Activated effector memory CD4-positive, alpha-beta T cell treated with anti-CD3 and anti-CD28 coated beads, Interleukin-2, amount 50 U/mL, for 16 hours (primary cell): ENCODE results near the gene DYRK3.
A peak's percentile ranks its signal among the peaks of the same experiment; 100 is the strongest.
"Not testable (repeated sequence)": the region's sequence is repeated elsewhere in the genome, so short reads cannot be mapped to it uniquely, and the experiment has no call there.

Source experiments
- DNase-seq: peaks from one replicate; pipeline ENCODE4 v3.0.0-alpha.2; 2020

DYRK3 gene

DNA sequence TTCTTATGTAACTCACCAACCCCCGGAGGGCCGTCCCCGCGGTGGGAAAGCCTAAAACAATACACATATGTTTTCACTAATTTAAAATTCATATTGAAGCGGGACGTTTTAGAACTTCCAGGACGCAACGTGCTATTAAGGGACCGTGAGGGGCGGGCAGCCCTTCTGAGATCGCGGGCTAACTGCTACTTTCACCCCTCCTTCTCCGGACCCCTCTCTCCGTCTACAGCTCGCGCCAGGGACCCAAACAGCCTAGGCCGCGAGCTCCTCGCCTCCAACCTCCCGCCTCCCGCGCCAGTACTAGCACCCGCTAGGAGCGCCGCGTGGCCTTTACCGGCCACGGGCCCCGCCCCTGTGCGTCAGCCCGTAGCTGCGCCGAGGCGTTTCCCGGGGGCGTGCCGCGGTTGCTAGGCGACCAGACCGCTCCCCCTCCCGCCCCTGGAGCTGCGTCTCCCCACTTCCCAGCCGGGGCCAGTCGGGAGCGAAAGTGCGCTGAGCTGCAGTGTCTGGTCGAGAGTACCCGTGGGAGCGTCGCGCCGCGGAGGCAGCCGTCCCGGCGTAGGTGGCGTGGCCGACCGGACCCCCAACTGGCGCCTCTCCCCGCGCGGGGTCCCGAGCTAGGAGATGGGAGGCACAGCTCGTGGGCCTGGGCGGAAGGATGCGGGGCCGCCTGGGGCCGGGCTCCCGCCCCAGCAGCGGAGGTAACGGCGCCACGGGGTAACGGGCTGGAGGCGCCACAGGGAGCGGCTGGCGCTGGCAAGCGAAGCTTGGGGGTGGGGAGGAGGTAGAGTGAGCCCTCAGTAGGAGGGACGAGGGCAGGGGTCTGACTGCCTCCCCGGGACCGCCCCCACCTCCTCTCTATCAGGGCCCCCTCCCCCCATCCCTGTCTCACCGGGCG, at the start of gene DYRK3:
TSS of gene DYRK3 (plus strand) at position 457 of the 898 bp plus-strand sequence. CDS start at position 625, 168 bp downstream.
- DNase-seq, result peak; percentile 97

DNA sequence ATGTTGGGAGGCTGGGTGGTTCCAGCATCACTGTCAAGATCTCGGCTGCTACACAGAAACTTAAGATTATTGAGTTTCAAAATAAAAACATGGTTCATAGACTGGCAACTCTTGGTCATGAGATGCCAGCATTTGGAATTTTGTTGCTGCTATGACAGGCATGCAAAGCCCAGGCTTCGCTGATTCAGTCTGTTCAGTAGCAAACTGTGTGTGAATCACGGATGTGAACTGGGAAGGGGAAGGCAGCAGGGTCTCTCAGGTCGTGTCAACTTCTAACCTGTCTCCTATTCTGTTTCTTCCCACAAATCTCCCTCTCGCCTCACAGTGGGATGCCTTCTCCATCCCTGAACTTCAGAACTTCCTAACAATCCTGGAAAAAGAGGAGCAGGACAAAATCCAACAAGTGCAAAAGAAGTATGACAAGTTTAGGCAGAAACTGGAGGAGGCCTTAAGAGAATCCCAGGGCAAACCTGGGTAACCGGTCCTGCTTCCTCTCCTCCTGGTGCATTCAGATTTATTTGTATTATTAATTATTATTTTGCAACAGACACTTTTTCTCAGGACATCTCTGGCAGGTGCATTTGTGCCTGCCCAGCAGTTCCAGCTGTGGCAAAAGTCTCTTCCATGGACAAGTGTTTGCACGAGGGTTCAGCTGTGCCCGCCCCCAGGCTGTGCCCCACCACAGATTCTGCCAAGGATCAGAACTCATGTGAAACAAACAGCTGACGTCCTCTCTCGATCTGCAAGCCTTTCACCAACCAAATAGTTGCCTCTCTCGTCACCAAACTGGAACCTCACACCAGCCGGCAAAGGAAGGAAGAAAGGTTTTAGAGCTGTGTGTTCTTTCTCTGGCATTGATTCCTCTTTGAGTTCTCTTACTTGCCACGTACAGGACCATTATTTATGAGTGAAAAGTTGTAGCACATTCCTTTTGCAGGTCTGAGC, 48.6 kb upstream of the DYRK3 start:
- DNase-seq, result no peak

GRCh38 chr1:206587904-206588303, 47.4 kb upstream of the DYRK3 start:
- no peak for DNase-seq

DNA sequence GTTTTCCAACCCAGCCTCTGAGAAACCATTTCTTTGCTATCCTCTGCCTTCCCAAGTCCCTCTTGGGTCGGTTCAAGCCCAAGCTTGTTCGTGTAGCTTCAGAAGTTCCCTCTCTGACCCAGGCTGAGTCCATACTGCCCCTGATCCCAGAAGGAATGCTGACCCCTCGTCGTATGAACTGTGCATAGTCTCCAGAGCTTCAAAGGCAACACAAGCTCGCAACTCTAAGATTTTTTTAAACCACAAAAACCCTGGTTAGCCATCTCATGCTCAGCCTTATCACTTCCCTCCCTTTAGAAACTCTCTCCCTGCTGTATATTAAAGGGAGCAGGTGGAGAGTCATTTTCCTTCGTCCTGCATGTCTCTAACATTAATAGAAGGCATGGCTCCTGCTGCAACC, 46.8 kb upstream of the DYRK3 start:
- no peak for DNase-seq

DNA sequence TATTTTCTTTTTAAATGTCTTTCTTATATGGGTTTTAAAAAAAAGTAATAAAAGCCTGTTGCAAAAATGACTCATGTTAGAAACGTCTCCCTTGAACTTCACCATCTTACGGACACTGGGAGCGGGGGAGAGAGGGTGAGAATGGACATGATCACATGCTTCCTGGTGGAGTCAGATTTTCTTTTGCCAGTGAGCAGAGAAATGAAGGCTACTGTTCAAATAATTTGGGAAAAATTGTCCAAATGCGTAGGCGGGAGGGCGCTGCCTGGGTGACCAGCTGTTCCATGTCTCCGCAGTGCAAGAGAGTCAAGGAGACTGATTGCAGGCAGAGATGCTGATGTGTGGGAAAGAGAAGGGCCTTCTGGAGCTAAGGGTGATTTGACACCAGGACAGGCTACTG, 46.1 kb upstream of the DYRK3 start:
- no peak for DNase-seq

GRCh38 chr1:206590025-206590758, 45.1 kb upstream of the DYRK3 start:
- peak; percentile 80 for DNase-seq

- DNase-seq, result no peak
These were observed 44.1 kb upstream of the DYRK3 start for GRCh38 chr1:206591226-206591625.

- no peak for DNase-seq
These were observed 43.6 kb upstream of the DYRK3 start for GRCh38 chr1:206591696-206592095.

DNA sequence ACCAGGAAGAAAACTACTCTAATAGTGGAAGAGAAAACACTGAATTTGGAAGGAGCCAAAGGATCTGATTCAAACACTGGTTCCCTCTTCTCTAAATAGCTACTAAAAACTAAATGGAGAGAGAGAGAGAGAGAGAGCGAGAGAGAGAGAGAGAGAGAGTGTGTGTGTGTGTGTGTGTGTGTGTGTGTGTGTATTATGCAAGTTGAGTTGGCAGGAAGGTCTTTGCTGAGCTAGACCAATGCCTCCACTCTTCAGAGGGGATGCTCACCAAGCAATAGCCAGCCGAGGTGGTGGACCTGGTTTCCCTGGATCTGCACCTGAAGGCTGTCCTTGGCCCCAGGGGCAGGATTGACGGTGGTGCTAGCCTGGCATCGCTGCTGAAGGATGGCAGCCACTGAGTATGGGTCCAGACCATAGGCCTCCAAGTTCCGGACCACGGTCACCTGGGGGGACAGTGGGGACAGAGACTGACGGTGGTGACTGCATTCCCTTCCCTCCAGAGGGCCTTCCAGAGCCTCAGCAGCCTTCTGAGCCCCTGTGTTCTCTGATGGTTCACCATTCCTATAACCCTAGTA, 41.9 kb upstream of the DYRK3 start:
- DNase-seq, result no peak

DNA sequence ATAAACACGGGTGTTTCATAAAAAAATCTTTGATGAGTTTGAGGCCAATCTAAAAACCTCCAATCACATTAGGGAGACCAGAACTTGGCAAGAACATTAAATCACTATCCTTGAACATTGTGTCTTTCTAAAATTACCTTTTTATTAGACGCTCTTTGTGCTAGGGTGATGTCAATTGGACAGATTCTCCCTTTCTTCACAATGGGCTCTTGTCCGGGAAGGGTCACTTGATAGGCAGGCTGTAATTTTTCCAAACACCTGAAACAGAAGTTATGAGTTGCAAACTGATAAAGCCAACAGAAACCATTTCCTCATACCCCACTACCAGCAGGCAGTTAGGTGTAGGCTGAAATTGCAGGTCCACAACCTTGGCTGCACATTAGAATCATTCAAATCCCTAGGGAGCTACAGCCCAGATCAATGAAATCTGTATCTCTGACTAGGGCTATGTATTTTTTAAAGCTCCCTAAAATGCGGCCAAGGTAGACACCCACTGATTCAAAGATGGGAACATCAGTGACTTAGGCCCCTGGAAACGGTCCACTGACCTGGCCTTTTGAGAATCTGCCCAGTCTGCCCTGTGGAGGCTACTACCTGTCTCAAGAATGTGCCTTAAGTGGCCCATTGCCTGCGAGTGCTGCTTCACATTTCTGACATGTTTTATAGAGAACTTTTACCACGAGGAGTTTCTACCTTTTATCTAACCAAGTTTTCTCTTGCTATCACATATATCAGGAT, 39.6 kb upstream of the DYRK3 start:
- DNase-seq, result no peak

- DNase-seq, result no peak
These were observed 39.0 kb upstream of the DYRK3 start for GRCh38 chr1:206596319-206596666.

GRCh38 chr1:206600527-206600926, 34.8 kb upstream of the DYRK3 start:
- no peak for DNase-seq

GRCh38 chr1:206604861-206605260, 30.5 kb upstream of the DYRK3 start:
- no peak for DNase-seq

GRCh38 chr1:206606867-206607266, 28.5 kb upstream of the DYRK3 start:
- DNase-seq, result no peak

GRCh38 chr1:206608108-206608698, 27.1 kb upstream of the DYRK3 start:
- DNase-seq, result peak; percentile 85

DNA sequence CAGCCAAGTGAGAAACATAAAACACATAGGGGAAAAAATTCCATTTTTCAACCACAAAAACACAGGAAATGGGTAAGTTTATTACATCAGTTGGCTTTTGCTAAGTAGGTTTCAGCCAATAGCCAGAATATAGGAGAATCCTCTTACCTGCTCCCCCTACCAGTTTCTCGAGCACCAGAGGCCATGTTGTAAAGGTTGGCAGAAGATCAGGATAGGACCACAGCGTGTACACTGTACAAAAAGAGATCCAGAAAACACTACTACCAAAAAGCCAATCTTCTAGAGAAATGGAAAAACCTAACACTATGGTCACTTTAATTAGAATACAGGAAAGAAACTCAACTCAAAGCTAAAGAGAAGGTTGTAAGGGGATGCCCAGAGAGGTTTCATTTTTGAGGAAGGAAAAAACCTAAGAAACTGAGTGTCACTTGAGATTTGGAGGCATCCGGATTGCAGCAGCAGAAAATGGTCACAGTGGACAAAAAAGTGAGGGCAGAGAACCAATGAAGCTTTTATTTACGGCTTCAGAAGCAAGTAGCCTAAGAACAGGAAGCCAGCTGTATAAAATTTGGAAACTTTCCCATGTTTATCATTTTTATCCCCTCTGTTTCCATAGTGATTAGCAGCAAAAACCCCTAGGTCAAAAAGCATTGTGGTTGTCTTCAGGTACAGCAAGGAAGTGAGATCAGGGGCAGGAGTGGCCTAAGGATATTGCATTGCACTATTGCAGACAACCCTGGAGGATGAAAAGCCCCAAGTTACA, 25.9 kb upstream of the DYRK3 start:
- DNase-seq, result no peak

- peak; percentile 98 for DNase-seq
These were observed 23.0 kb upstream of the DYRK3 start, which contains the start of gene EIF2D for GRCh38 chr1:206612129-206612876. Gene EIF2D, minus strand, starts transcription at chr1:206612465. Its CDS starts 123 bp downstream, at chr1:206612342.

GRCh38 chr1:206626396-206626795, 8.9 kb upstream of the DYRK3 start:
- DNase-seq, result not testable (repeated sequence)

DNA sequence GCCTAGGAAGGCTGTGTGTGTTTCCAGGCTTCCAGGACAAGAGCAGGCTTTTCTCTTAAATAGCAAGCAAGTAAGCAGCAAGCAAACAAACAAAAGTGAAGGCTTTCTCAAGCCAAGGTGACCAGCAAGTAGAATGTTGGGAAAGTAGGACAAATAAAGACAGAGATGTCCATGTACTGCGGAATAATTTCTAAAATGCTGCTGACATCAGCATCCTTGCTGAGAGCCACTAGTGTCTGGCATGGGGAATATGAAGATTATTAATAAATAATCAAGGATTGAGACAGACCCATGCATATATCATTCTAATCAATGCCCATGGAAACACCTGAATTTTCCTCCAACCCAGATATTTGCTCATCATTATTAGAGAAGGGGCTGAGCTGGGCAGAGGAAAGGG, 6.4 kb upstream of the DYRK3 start:
- no peak for DNase-seq

DNA sequence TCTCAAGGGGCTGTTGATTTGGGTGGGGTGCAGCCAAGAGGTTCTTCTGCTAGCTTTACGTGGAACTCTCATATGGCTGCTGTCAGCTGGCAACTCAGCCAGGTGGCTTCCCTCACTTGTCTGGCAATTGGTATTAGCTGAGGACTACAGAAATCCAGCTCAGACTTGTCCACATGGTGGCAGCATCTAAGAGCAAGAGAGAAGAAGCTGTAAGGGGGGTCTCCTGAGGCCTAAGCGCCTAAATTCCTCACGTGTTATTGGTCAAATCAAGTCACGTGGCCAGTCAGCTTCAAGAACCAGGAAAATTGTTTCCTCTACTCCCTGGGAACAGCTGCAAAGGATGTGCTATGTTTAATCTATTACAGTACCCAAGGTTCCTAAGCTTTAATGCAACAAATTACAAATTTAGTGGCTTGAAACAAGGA, 4.2 kb upstream of the DYRK3 start:
- no peak for DNase-seq
